SU-DHL-6 (cell line): ENCODE data around the gene EXD3.

ENCODE experiments used
- CTCF ChIP-seq: fragments of 200-600 bp; sonication (generic); IDR thresholded peaks from one replicate; pipeline ENCODE4 v1.5.1; 2017; ENCODE audit warnings: antibody characterized with exemption, mild to moderate bottlenecking, low read length, moderate library complexity; ENCODE audit not compliant: insufficient read depth, poor library complexity, severe bottlenecking
- EZH2phosphoT487 ChIP-seq: fragments of 200-600 bp; sonication (generic), shearing (Covaris generic); conservative IDR thresholded peaks from 2 replicates; pipeline ENCODE4 v1.6.1; 2018; ENCODE audit warnings: mild to moderate bottlenecking, antibody characterized with exemption, low read length, moderate library complexity, mixed read lengths

DNA sequence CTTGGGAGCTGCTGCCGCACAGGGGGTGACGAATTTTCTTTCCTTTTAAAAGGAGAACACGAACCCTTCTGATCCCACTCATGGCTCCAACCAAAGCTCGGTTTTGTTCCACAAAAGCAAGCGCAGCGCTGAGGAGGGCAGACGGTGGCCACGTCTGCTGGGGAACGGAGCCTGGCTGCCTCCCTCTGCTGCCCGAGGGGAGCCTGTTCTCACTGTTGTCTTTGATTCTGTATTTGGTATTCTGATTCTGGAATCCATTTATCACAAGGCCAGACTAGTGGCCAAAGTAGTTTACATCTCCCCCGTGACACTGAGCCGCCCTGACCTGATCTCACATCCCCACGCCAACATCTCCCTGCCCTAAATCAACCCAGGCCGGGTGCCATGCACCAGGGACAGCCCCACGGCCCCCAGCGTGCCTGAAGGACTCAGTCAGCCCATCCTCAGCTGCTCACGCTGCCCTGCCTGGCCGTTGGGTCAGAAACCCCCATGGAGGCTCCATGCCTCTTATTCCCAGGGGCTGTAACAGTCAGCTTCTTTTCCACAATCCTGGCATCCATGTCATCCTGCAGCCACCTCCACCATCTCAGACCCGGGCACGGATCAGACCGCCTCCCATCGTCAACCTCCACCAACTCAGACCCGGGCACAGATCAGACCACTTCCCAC lies 42.9 kb upstream of the EXD3 start:
- no peak for TF ChIP-seq EZH2phosphoT487
- no peak for TF ChIP-seq CTCF
